Measurements from ENCODE around the gene ZFYVE19. TPM values are rescaled to one million over a fixed set of nuclear protein-coding genes. Genes with fewer than 3 reads are reported as not detected.

Gene ZFYVE19
- total and polyA plus RNA-seq, 2 donors (not counting 3 experiments of a cell fraction or from before 2014, with no cell fraction given) = 29.7 to 47.2 TPM

- ChIA-PET CTCF (interaction anchor here (1.3 to 2.3 kb wide), 3 partner anchors 17 to 40 kb away, joined by 3 to 12 read pairs (median 5); partner anchors contain the start of gene VPS18), POLR2A (no interaction called here)
- Histone ChIP-seq H3K4me2 (ENCODE audit: insufficient read depth, low read length) (no peak overlapping the region), H3K27me3 (ENCODE audit: control insufficient read depth in 2 of 2, insufficient read depth in 2 of 2, low read length in 2 of 2) (no peaks in the 10 kb centered on the region), H3K36me3 (ENCODE audit: control insufficient read depth in 2 of 2, extremely low read depth in 1 of 2, insufficient read depth in 2 of 2, low read length in 2 of 2) (no peaks in the 10 kb centered on the region), H3K9ac (replicated peaks; ENCODE audit: extremely low read depth, insufficient read depth, low read length) (no peak overlapping the region), H4K20me1 (replicated peaks; ENCODE audit: control insufficient read depth, extremely low read depth, insufficient read depth, low read length) (no peaks in the 10 kb centered on the region), H3K9me1 (replicated peaks; ENCODE audit: control insufficient read depth, extremely low read depth, insufficient read depth, low read length) (no peaks in the 10 kb centered on the region), H3K9me3 (replicated peaks; ENCODE audit: control insufficient read depth, insufficient read depth, low read length) (no peaks in the 10 kb centered on the region), H3K4me1 (ENCODE audit: control insufficient read depth, extremely low read depth, insufficient read depth, low read length) (no peaks in the 10 kb centered on the region), H3K79me2 (ENCODE audit: control insufficient read depth, insufficient read depth, low read length) (no peaks in the 10 kb centered on the region), H3K27ac (ENCODE audit: insufficient read depth, low read depth, low read length) (no peak overlapping the region), H2AFZ (ENCODE audit: low read depth, low read length) (no peak overlapping the region), H3K4me3 (replicated peaks in 1 of 3; ENCODE audit: insufficient read depth in 1 of 3, low read depth in 1 of 3, low read length in 3 of 3) (no peak overlapping the region)
- FAIRE-seq = no peak
- no TSS peak for BruUV-seq (replicated peaks)
- dilution Hi-C loops (cut with MboI; ENCODE audit: extremely low pct_ligation_motif_present, low sequenced_read_pairs) = no loop called here
- TF ChIP-seq CTCF (IDR thresholded peaks at IDR 0.05; ENCODE audit: extremely low read depth in 1 of 2, insufficient read depth in 1 of 2, low read depth in 1 of 2, low read length in 2 of 2) (no peak), FOS (IDR thresholded peaks at IDR 0.05; ENCODE audit: borderline replicate concordance, insufficient read depth, low read length) (no peak), MYC (IDR thresholded peaks at IDR 0.05; ENCODE audit: low read depth, low read length) (no peak), JUN (IDR thresholded peaks at IDR 0.05; ENCODE audit: borderline replicate concordance, insufficient read depth, insufficient read length, low read depth) (no peak), POLR2AphosphoS5 (IDR thresholded peaks at IDR 0.05; ENCODE audit: insufficient read depth, low read depth, low read length) (no peak), POLR2A (IDR thresholded peaks at IDR 0.05; ENCODE audit: low read depth, low read length) (no peak), EZH2 (IDR thresholded peaks at IDR 0.05; ENCODE audit: borderline replicate concordance, low read depth, low read length, severe bottlenecking) (no peak), GATA2 (IDR thresholded peaks at IDR 0.05; ENCODE audit: insufficient read depth, insufficient read length, low read depth, low read length) (no peak), MAX (IDR thresholded peaks at IDR 0.05; ENCODE audit: insufficient read depth, insufficient read length) (no peak)
- intact Hi-C loops (cut with micrococcal nuclease) = no loop called here
- no peak for DNase-seq (ENCODE audit: low read depth, low spot score)
These were observed 47.3 kb downstream of the ZFYVE19 start for GRCh38 chr15:40854161-40854560.

Data from endothelial cell of umbilical vein (primary cell).